HCT116 (cell line): ENCODE data around the gene LDHAL6B.

Experiments used
- ATF3 ChIP-seq: IDR thresholded peaks from 2 replicates; pipeline ENCODE4 v1.6.1; 2012
- CEBPB ChIP-seq: IDR thresholded peaks from 2 replicates; pipeline ENCODE4 v1.6.1; 2012; ENCODE audit warnings: low read depth
- CTCF ChIP-seq, 3 experiments: fragments of 200-600 bp in 1 of 3; sonication (generic) in 1 of 3; IDR thresholded peaks in 2 of 3; conservative IDR thresholded peaks in 1 of 3; 2 replicates each; pipeline ENCODE4 v1.5.1; 2012 to 2017; ENCODE audit warnings: low read depth in 2 of 3, low read length in 2 of 3, antibody characterized with exemption in 1 of 3, borderline replicate concordance in 1 of 3, control low read depth in 1 of 3, mild to moderate bottlenecking in 1 of 3, mixed read lengths in 1 of 3, mixed run types in 1 of 3, moderate library complexity in 1 of 3; ENCODE audit not compliant: insufficient read depth in 1 of 3
- ELF1 ChIP-seq: IDR thresholded peaks from 2 replicates; pipeline ENCODE4 v1.6.1; 2012; ENCODE audit warnings: low read depth, borderline replicate concordance
- EZH2 ChIP-seq: fragments of 200-600 bp; sonication (generic); IDR thresholded peaks from 2 replicates; pipeline ENCODE4 v1.6.1; 2017; ENCODE audit warnings: antibody characterized with exemption, mixed run types
- EZH2phosphoT487 ChIP-seq: fragments of 200-600 bp; IDR thresholded peaks from 2 replicates; pipeline ENCODE4 v1.6.1; 2018; ENCODE audit warnings: antibody characterized with exemption, borderline replicate concordance
- JUND ChIP-seq: IDR thresholded peaks from 2 replicates; pipeline ENCODE4 v1.6.1; 2012
- POLR2A ChIP-seq: IDR thresholded peaks from 2 replicates; pipeline ENCODE4 v1.7.0; 2011; ENCODE audit warnings: borderline replicate concordance; ENCODE audit not compliant: insufficient read depth, insufficient read length; ENCODE audit errors: extremely low read depth
- POLR2AphosphoS5 ChIP-seq: IDR thresholded peaks from 2 replicates; pipeline ENCODE4 v1.6.1; 2011; ENCODE audit warnings: mild to moderate bottlenecking, low read depth, low read length, moderate library complexity
- RAD21 ChIP-seq: IDR thresholded peaks from 2 replicates; pipeline ENCODE4 v1.6.1; 2012; ENCODE audit warnings: low read depth, mild to moderate bottlenecking
- REST ChIP-seq: IDR thresholded peaks from 2 replicates; pipeline ENCODE4 v1.6.1; 2012; ENCODE audit warnings: low read depth
- TCF7L2 ChIP-seq: IDR thresholded peaks from 2 replicates; pipeline ENCODE4 v1.7.0; 2011; ENCODE audit warnings: borderline replicate concordance, inconsistent platforms; ENCODE audit not compliant: insufficient read depth, insufficient read length; ENCODE audit errors: extremely low read depth
- YY1 ChIP-seq: IDR thresholded peaks from 2 replicates; pipeline ENCODE4 v1.6.1; 2011; ENCODE audit warnings: low read length, low read depth, moderate library complexity, mild to moderate bottlenecking; ENCODE audit not compliant: insufficient replicate concordance; ENCODE audit errors: extremely low read depth
- TF ChIP-seq, protein P1 (sequence below): IDR thresholded peaks from 2 replicates; pipeline ENCODE4 v1.6.1; 2011; ENCODE audit warnings: mild to moderate bottlenecking, low read length, moderate library complexity; ENCODE audit not compliant: insufficient replicate concordance; ENCODE audit errors: extremely low read depth

GRCh38 chr15:59251001-59251845, 44.6 kb downstream of the LDHAL6B start:
- TF ChIP-seq POLR2A: no peak
- TF ChIP-seq JUND: no peak
- TF ChIP-seq CTCF (IDR thresholded peaks at IDR 0.05 in 2 of 3, conservative IDR thresholded peaks at IDR 0.05 in 1 of 3; ENCODE audit: borderline replicate concordance in 1 of 3, insufficient read depth in 1 of 3, low read depth in 2 of 3, low read length in 2 of 3): no peak
- TF ChIP-seq RAD21: no peak
- no peak for TF ChIP-seq ELF1
- TF ChIP-seq POLR2AphosphoS5: no peak
- no peak for TF ChIP-seq EZH2phosphoT487
- TF ChIP-seq ATF3: no peak
- TF ChIP-seq TCF7L2: no peak
- TF ChIP-seq EZH2: no peak
- TF ChIP-seq CEBPB: no peak
- no peak for TF ChIP-seq YY1
- TF ChIP-seq REST: no peak
- TF ChIP-seq, protein P1, sequence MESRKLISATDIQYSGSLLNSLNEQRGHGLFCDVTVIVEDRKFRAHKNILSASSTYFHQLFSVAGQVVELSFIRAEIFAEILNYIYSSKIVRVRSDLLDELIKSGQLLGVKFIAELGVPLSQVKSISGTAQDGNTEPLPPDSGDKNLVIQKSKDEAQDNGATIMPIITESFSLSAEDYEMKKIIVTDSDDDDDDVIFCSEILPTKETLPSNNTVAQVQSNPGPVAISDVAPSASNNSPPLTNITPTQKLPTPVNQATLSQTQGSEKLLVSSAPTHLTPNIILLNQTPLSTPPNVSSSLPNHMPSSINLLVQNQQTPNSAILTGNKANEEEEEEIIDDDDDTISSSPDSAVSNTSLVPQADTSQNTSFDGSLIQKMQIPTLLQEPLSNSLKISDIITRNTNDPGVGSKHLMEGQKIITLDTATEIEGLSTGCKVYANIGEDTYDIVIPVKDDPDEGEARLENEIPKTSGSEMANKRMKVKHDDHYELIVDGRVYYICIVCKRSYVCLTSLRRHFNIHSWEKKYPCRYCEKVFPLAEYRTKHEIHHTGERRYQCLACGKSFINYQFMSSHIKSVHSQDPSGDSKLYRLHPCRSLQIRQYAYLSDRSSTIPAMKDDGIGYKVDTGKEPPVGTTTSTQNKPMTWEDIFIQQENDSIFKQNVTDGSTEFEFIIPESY: no peak
